ENCODE measurements around the gene CHRM3.

CHRM3 gene

GRCh38 chr1:239417221-239417620 lies 30.9 kb downstream of the CHRM3 start:
- no peak for DNase-seq

- DNase-seq, result no peak
Measured at GRCh38 chr1:239417986-239418640, 31.7 kb downstream of the CHRM3 start.

- no peak for DNase-seq
Measured at GRCh38 chr1:239418681-239419080, 32.3 kb downstream of the CHRM3 start.

- no peak for DNase-seq
Measured at GRCh38 chr1:239421811-239422210, 35.4 kb downstream of the CHRM3 start.

GRCh38 chr1:239422818-239423217 lies 36.5 kb downstream of the CHRM3 start:
- DNase-seq, result no peak

- DNase-seq, result no peak
Measured at GRCh38 chr1:239426821-239427475, 40.6 kb downstream of the CHRM3 start.

GRCh38 chr1:239427712-239428111 lies 41.3 kb downstream of the CHRM3 start:
- DNase-seq, result no peak

- no peak for DNase-seq
Measured at GRCh38 chr1:239428120-239428710, 41.8 kb downstream of the CHRM3 start.

- no peak for DNase-seq
Measured at GRCh38 chr1:239429163-239429562, 42.8 kb downstream of the CHRM3 start.

- DNase-seq, result no peak
Measured at GRCh38 chr1:239432255-239432654, 45.9 kb downstream of the CHRM3 start.

GRCh38 chr1:239434181-239434580 lies 47.8 kb downstream of the CHRM3 start:
- DNase-seq, result no peak

All from NCI-H2107 (cell line).